Measurements from ENCODE around the gene TMEM132C. TPM values are rescaled to one million over a fixed set of nuclear protein-coding genes. Genes with fewer than 3 reads are reported as not detected.

Gene TMEM132C
- total RNA-seq, 4 donors from 2014 or later: 1.2 to 3.8 (median 2.3) TPM

- no peaks in the 10 kb centered on the region for H3K9me3 ChIP-seq
- no peak for TF ChIP-seq POLR2A (IDR thresholded peaks at IDR 0.05)
- 26% methylated on average over 4 of the region's 4 CpGs for WGBS
- H3K4me1 ChIP-seq: peaks cover 8% of the 10 kb centered on the region
- H3K4me3 ChIP-seq: no peak overlapping the region
- H3K36me3 ChIP-seq: no peaks in the 10 kb centered on the region
- peak overlapping the region; percentile 48 for H3K27ac ChIP-seq
- H3K27me3 ChIP-seq: no peaks in the 10 kb centered on the region
- DNase-seq (ENCODE audit: low spot score in 2 of 2): no peak
These were observed 50.1 kb downstream of the TMEM132C start for GRCh38 chr12:128316973-128317526.

- H3K36me3 ChIP-seq: no peaks in the 10 kb centered on the region
- no peak for TF ChIP-seq EP300 (IDR thresholded peaks at IDR 0.05)
- TF ChIP-seq POLR2AphosphoS5 (IDR thresholded peaks at IDR 0.05): no peak
- no peak for TF ChIP-seq POLR2A (IDR thresholded peaks at IDR 0.05)
- TF ChIP-seq CTCF (IDR thresholded peaks at IDR 0.05): no peak
- no peak overlapping the region for H3K4me3 ChIP-seq
- WGBS: 56% methylated on average over 5 of the region's 5 CpGs
- DNase-seq (ENCODE audit: low spot score in 2 of 2): no peak
- H3K4me1 ChIP-seq: peaks cover 8% of the 10 kb centered on the region
- no peaks in the 10 kb centered on the region for H3K27me3 ChIP-seq
- H3K27ac ChIP-seq: no peak overlapping the region
- H3K9me3 ChIP-seq: no peaks in the 10 kb centered on the region
These were observed 51.4 kb downstream of the TMEM132C start for GRCh38 chr12:128318341-128318740.

GRCh38 chr12:128318946-128319345 lies 52.0 kb downstream of the TMEM132C start:
- no peaks in the 10 kb centered on the region for H3K36me3 ChIP-seq
- peaks cover 8% of the 10 kb centered on the region for H3K4me1 ChIP-seq
- no peaks in the 10 kb centered on the region for H3K27me3 ChIP-seq
- H3K9me3 ChIP-seq: no peaks in the 10 kb centered on the region
- TF ChIP-seq EP300 (IDR thresholded peaks at IDR 0.05): no peak
- TF ChIP-seq POLR2A (IDR thresholded peaks at IDR 0.05): no peak
- TF ChIP-seq CTCF (IDR thresholded peaks at IDR 0.05): no peak
- TF ChIP-seq POLR2AphosphoS5 (IDR thresholded peaks at IDR 0.05): no peak
- no peak for DNase-seq (ENCODE audit: low spot score in 2 of 2)
- no peak overlapping the region for H3K27ac ChIP-seq
- no peak overlapping the region for H3K4me3 ChIP-seq
- 80% methylated on average over 2 of the region's 2 CpGs for WGBS

GRCh38 chr12:128322341-128322740 lies 55.4 kb downstream of the TMEM132C start:
- H3K4me3 ChIP-seq: no peak overlapping the region
- H3K36me3 ChIP-seq: no peaks in the 10 kb centered on the region
- H3K27me3 ChIP-seq: no peaks in the 10 kb centered on the region
- DNase-seq (ENCODE audit: low spot score in 2 of 2): no peak
- no peaks in the 10 kb centered on the region for H3K9me3 ChIP-seq
- no peak for TF ChIP-seq POLR2AphosphoS5 (IDR thresholded peaks at IDR 0.05)
- no peak for TF ChIP-seq POLR2A (IDR thresholded peaks at IDR 0.05)
- no peak for TF ChIP-seq CTCF (IDR thresholded peaks at IDR 0.05)
- H3K27ac ChIP-seq: no peak overlapping the region
- H3K4me1 ChIP-seq: peaks cover 3% of the 10 kb centered on the region
- WGBS: 88% methylated on average over 5 of the region's 5 CpGs

GRCh38 chr12:128323145-128323920 lies 56.4 kb downstream of the TMEM132C start:
- Histone ChIP-seq H3K4me3 (no peak overlapping the region), H3K9me3 (no peaks in the 10 kb centered on the region), H3K4me1 (peaks cover under 1% of the 10 kb centered on the region), H3K27me3 (no peaks in the 10 kb centered on the region), H3K27ac (no peak overlapping the region), H3K36me3 (no peaks in the 10 kb centered on the region)
- TF ChIP-seq CTCF (IDR thresholded peaks at IDR 0.05) (no peak), POLR2AphosphoS5 (IDR thresholded peaks at IDR 0.05) (no peak), EP300 (IDR thresholded peaks at IDR 0.05) (no peak), POLR2A (IDR thresholded peaks at IDR 0.05) (no peak)
- DNase-seq (ENCODE audit: low spot score in 2 of 2): no peak
- WGBS: 68% methylated on average over 20 of the region's 20 CpGs
